Stimulated activated CD4-positive, alpha-beta T cell treated with anti-CD3 and anti-CD28 coated beads, Interleukin-2, amount 100 ng/mL, for 4 hours (primary cell): ENCODE measurements around the gene PAXX.
"Not testable (repeated sequence)": the region's sequence is repeated elsewhere in the genome, so short reads cannot be mapped to it uniquely, and the experiment has no call there.

Experiments
- DNase-seq: peaks from one replicate; pipeline ENCODE4 v3.0.0-alpha.2; 2020; ENCODE audit warnings: low read depth

Gene PAXX

GRCh38 chr9:136983167-136983566, 9.1 kb upstream of the PAXX start:
- DNase-seq = no peak

GRCh38 chr9:136983656-136984314, 8.4 kb upstream of the PAXX start:
- no peak for DNase-seq

- no peak for DNase-seq
Observed at GRCh38 chr9:136984464-136985026, 7.7 kb upstream of the PAXX start.

- no peak for DNase-seq
Observed at GRCh38 chr9:136985027-136985602, 7.1 kb upstream of the PAXX start.

GRCh38 chr9:136985853-136986252, 6.4 kb upstream of the PAXX start:
- DNase-seq = no peak

- DNase-seq = no peak
Observed at GRCh38 chr9:136988872-136989271, 3.4 kb upstream of the PAXX start.

GRCh38 chr9:136990242-136990911, 1.8 kb upstream of the PAXX start:
- DNase-seq = no peak

GRCh38 chr9:136992819-136993369, 672 bp downstream of the PAXX start:
- DNase-seq = no peak

- DNase-seq = no peak
Observed at GRCh38 chr9:136994180-136994887, 2.1 kb downstream of the PAXX start.

- no peak for DNase-seq
Observed at GRCh38 chr9:136994888-136995230, 2.6 kb downstream of the PAXX start.

GRCh38 chr9:136995362-136995761, 3.1 kb downstream of the PAXX start:
- no peak for DNase-seq

- no peak for DNase-seq
Observed at GRCh38 chr9:136995772-136996311, 3.6 kb downstream of the PAXX start.

GRCh38 chr9:136996361-136997292, 4.4 kb downstream of the PAXX start, which contains the start of gene CLIC3:
CLIC3 (minus strand) TSS chr9:136996568; CDS start chr9:136996543, 25 bp downstream.
- DNase-seq = no peak

GRCh38 chr9:136997371-136997770, 5.1 kb downstream of the PAXX start:
- no peak for DNase-seq

GRCh38 chr9:136997830-136998234, 5.6 kb downstream of the PAXX start:
- DNase-seq = no peak

- no peak for DNase-seq
Observed at GRCh38 chr9:137000177-137000930, 8.1 kb downstream of the PAXX start.

GRCh38 chr9:137001857-137002645, 9.8 kb downstream of the PAXX start:
- DNase-seq = no peak

- no peak for DNase-seq
Observed at GRCh38 chr9:137002646-137003041, 10.4 kb downstream of the PAXX start.

GRCh38 chr9:137004285-137004684, 12.1 kb downstream of the PAXX start:
- DNase-seq = not testable (repeated sequence)
